Smooth muscle cell (in vitro differentiated cells): ENCODE measurements around the gene TTLL10. TPM values are rescaled to one million over a fixed set of nuclear protein-coding genes. Genes with fewer than 3 reads are reported as not detected.

Experiments used
- DNase-seq: peaks from one replicate; lab custom pipeline; 2025; ENCODE audit not compliant: unreplicated experiment; lab: John Stamatoyannopoulos, UW
- H2AFZ ChIP-seq: fragments of 200-600 bp; sonication (generic); 2 replicates; pipeline ENCODE4 v1.6.0; 2016; ENCODE audit warnings: antibody characterized with exemption, low read depth, mild to moderate bottlenecking
- H3F3A ChIP-seq: fragments of 200-600 bp; sonication (generic); 2 replicates; pipeline ENCODE4 v1.6.0; 2017; ENCODE audit warnings: antibody characterized with exemption, low read depth
- H3K27ac ChIP-seq: fragments of 200-600 bp; sonication (generic); 2 replicates; pipeline ENCODE4 v1.5.1; 2016; ENCODE audit warnings: low read depth, mild to moderate bottlenecking
- H3K27me3 ChIP-seq: fragments of 200-600 bp; sonication (generic); 2 replicates; pipeline ENCODE4 v1.6.1; 2016; ENCODE audit warnings: low read depth, mild to moderate bottlenecking
- H3K36me3 ChIP-seq: fragments of 200-600 bp; sonication (generic); 2 replicates; pipeline ENCODE4 v1.5.1; 2016; ENCODE audit warnings: low read depth
- H3K4me1 ChIP-seq: fragments of 200-600 bp; sonication (generic); 2 replicates; pipeline ENCODE4 v1.5.1; 2016; ENCODE audit warnings: low read depth
- H3K4me2 ChIP-seq: fragments of 200-600 bp; sonication (generic); 2 replicates; pipeline ENCODE4 v1.6.0; 2016; ENCODE audit warnings: mild to moderate bottlenecking
- H3K4me3 ChIP-seq: fragments of 200-600 bp; sonication (generic); 2 replicates; pipeline ENCODE4 v1.5.1; 2016; ENCODE audit warnings: mild to moderate bottlenecking
- H3K79me2 ChIP-seq: fragments of 200-600 bp; sonication (generic); 2 replicates; pipeline ENCODE4 v1.6.0; 2016; ENCODE audit warnings: low read depth, mild to moderate bottlenecking
- H3K9ac ChIP-seq: fragments of 200-600 bp; sonication (generic); 2 replicates; pipeline ENCODE4 v1.6.0; 2016; ENCODE audit warnings: low read depth
- H3K9me3 ChIP-seq: fragments of 200-600 bp; sonication (generic); replicated peaks from 2 replicates; pipeline ENCODE4 v1.5.1; 2016; ENCODE audit warnings: low read depth
- H4K20me1 ChIP-seq: fragments of 200-600 bp; sonication (generic); 2 replicates; pipeline ENCODE4 v1.6.0; 2016; ENCODE audit warnings: low read depth
- CTCF ChIP-seq: fragments of 200-600 bp; sonication (generic); IDR thresholded peaks from 2 replicates; pipeline ENCODE4 v1.5.1; 2017; ENCODE audit warnings: borderline replicate concordance, mild to moderate bottlenecking, antibody characterized with exemption; ENCODE audit not compliant: insufficient read depth, poor library complexity, severe bottlenecking
- WGBS: methylation state at CpG from one replicate; pipeline ENCODE4 v1.1.7; 2016; ENCODE audit warnings: low lambda C conversion rate; 5-methylcytosine and 5-hydroxymethylcytosine counted together
- polyA plus RNA-seq: library from polyadenylated mRNA; unstranded; fragments of >200 nt; fragmentation: Nextera tagmentation; extraction: Ambion mirVana; gene quantifications from 2 replicates; pipeline ENCODE4 v1.2.1, GENCODE V29; 2016
- total RNA-seq: library from RNA; depleted of rRNA; stranded (reverse); fragments of >200 nt; gene quantifications from 2 replicates; pipeline ENCODE4 v1.2.3, GENCODE V29; 2014

The TTLL10 gene
- total and polyA plus RNA-seq, 2 experiments from 2014 or later: not detected

GRCh38 chr1:1182491-1183220, 9.0 kb downstream of the TTLL10 start:
- Histone ChIP-seq H3K27ac (no peak overlapping the region), H4K20me1 (no peaks in the 10 kb centered on the region), H3F3A (no peaks in the 10 kb centered on the region), H3K4me1 (no peaks in the 10 kb centered on the region), H3K4me2 (no peak overlapping the region), H3K27me3 (no peaks in the 10 kb centered on the region), H3K36me3 (no peaks in the 10 kb centered on the region), H3K9me3 (no peaks in the 10 kb centered on the region), H3K79me2 (no peaks in the 10 kb centered on the region), H3K4me3 (no peak overlapping the region), H2AFZ (no peak overlapping the region), H3K9ac (no peak overlapping the region)
- TF ChIP-seq CTCF: no peak
- no peak for DNase-seq
- 94% methylated on average over 24 of the region's 39 CpGs for WGBS

GRCh38 chr1:1183221-1183747, 9.6 kb downstream of the TTLL10 start:
- Histone ChIP-seq H3F3A (no peaks in the 10 kb centered on the region), H3K4me3 (no peak overlapping the region), H3K27me3 (no peaks in the 10 kb centered on the region), H3K9me3 (no peaks in the 10 kb centered on the region), H3K4me2 (no peak overlapping the region), H2AFZ (no peak overlapping the region), H3K79me2 (no peaks in the 10 kb centered on the region), H3K36me3 (no peaks in the 10 kb centered on the region), H3K27ac (no peak overlapping the region), H3K9ac (no peak overlapping the region), H3K4me1 (no peaks in the 10 kb centered on the region), H4K20me1 (no peaks in the 10 kb centered on the region)
- WGBS: 92% methylated on average over 21 of the region's 21 CpGs
- no peak for TF ChIP-seq CTCF
- no peak for DNase-seq

GRCh38 chr1:1183833-1184775, 10.4 kb downstream of the TTLL10 start:
- no peak for DNase-seq
- Histone ChIP-seq H3K4me1 (no peaks in the 10 kb centered on the region), H3F3A (no peaks in the 10 kb centered on the region), H3K36me3 (no peaks in the 10 kb centered on the region), H4K20me1 (no peaks in the 10 kb centered on the region), H2AFZ (no peak overlapping the region), H3K27me3 (no peaks in the 10 kb centered on the region), H3K4me2 (no peak overlapping the region), H3K9me3 (no peaks in the 10 kb centered on the region), H3K27ac (no peak overlapping the region), H3K4me3 (no peak overlapping the region), H3K79me2 (no peaks in the 10 kb centered on the region), H3K9ac (no peak overlapping the region)
- 91% methylated on average over 33 of the region's 33 CpGs for WGBS
- no peak for TF ChIP-seq CTCF
